Measurements from ENCODE around the gene SEMA3F. TPM values are rescaled to one million over a fixed set of nuclear protein-coding genes. Genes with fewer than 3 reads are reported as not detected.

The SEMA3F gene
- total and polyA plus RNA-seq, 2 experiments from 2014 or later, result 2.3 to 67.6 TPM

DNA sequence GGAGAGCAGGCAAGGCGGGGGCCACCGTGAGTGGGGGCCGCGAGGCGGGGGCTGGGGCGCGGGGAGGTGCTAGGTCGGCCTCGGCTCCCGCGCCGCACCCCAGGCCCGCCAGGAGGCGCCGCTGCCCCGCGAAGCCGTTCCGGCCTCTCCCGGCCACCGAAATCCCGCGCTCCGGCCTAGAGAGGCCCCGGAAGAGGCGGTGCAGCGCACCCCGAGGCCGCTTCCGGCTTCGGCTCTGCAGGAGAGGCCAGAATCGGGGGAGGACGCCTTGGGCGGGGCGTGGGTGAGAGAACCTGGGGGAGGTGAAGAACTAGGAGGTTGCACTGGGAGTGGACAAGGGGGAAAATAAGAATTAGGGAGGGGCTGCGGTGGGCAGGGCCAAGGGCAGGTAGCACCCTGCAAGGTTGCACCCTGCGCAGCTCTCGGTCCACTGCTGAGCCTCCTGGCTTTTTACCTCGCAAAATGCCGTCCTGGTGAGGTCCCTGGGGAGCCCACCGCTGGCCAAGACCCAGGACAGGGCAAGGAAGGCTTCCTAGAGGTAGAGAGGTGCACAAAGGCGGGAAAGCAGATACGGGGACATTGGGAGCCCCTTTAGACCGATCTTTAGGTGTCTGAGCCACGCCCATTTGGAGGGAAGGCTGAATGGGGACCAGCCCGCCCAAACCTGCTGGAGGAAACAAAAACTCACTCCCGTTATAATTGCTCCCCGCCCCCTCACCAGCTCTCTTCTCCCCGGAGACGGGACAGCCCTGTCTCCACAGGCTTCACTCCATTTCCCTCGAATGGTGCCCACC lies 72.5 kb downstream of the SEMA3F start:
- H3K36me3 ChIP-seq (ENCODE audit: insufficient read depth), result no peaks in the 10 kb centered on the region
- peak overlapping the region; percentile 90 for H3K4me3 ChIP-seq
- peaks cover 4% of the 10 kb centered on the region for H3K27me3 ChIP-seq (ENCODE audit: insufficient read depth)
- H3F3A ChIP-seq (replicated peaks; ENCODE audit: low read depth), result peaks cover 12% of the 10 kb centered on the region
- peak overlapping the region; percentile 96 for H3K27ac ChIP-seq (ENCODE audit: low read depth)
- Mint-ChIP-seq H3K4me1 (peaks cover 21% of the 10 kb centered on the region), H3K4me3 (peak overlapping the region; percentile 85), H3K9me3 (no peaks in the 10 kb centered on the region), H3K27me3 (ENCODE audit: insufficient read depth, low read depth, poor library complexity) (peaks cover 34% of the 10 kb centered on the region), H3K36me3 (ENCODE audit: low read depth) (no peaks in the 10 kb centered on the region; the same call in 2 of the 3 replicates), H3K27ac (peak overlapping the region; percentile 96)
- peaks cover 16% of the 10 kb centered on the region for H3K4me1 ChIP-seq (ENCODE audit: insufficient read depth)
- H3K79me2 ChIP-seq (replicated peaks; ENCODE audit: insufficient read depth), result 0 out of 2 replicates have a peak, but pooled peaks cover 6% of the 10 kb centered on the region
- DNase-seq (ENCODE audit: low spot score) (peak; percentile 97), ATAC-seq (peak; percentile 79)
- H4K20me1 ChIP-seq (replicated peaks; ENCODE audit: insufficient read depth), result no peaks in the 10 kb centered on the region
- peak overlapping the region; percentile 100 for H2AFZ ChIP-seq
- TF ChIP-seq JUNB (IDR thresholded peaks at IDR 0.05; ENCODE audit: unreplicated experiment) (no peak), STAT1 (IDR thresholded peaks at IDR 0.05; ENCODE audit: unreplicated experiment) (no peak), EZH2phosphoT487 (IDR thresholded peaks at IDR 0.05; ENCODE audit: unreplicated experiment) (no peak), EZH2 (IDR thresholded peaks at IDR 0.05; ENCODE audit: low read depth, unreplicated experiment) (no peak), CREB1 (CRISPR knock-in tag; IDR thresholded peaks at IDR 0.05; ENCODE audit: low read depth) (peak; percentile 37; the same call in 1 of the 2 replicates), NANOG (IDR thresholded peaks at IDR 0.05; ENCODE audit: borderline replicate concordance) (no peak), ZNF114 (CRISPR knock-in tag; IDR thresholded peaks at IDR 0.05) (no peak), POLR2AphosphoS5 (IDR thresholded peaks at IDR 0.05; ENCODE audit: low read depth) (peak; percentile 56), ZNF331 (CRISPR knock-in tag; IDR thresholded peaks at IDR 0.05; ENCODE audit: low read depth) (no peak)
- TF ChIP-seq, protein P1, sequence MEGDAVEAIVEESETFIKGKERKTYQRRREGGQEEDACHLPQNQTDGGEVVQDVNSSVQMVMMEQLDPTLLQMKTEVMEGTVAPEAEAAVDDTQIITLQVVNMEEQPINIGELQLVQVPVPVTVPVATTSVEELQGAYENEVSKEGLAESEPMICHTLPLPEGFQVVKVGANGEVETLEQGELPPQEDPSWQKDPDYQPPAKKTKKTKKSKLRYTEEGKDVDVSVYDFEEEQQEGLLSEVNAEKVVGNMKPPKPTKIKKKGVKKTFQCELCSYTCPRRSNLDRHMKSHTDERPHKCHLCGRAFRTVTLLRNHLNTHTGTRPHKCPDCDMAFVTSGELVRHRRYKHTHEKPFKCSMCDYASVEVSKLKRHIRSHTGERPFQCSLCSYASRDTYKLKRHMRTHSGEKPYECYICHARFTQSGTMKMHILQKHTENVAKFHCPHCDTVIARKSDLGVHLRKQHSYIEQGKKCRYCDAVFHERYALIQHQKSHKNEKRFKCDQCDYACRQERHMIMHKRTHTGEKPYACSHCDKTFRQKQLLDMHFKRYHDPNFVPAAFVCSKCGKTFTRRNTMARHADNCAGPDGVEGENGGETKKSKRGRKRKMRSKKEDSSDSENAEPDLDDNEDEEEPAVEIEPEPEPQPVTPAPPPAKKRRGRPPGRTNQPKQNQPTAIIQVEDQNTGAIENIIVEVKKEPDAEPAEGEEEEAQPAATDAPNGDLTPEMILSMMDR (conservative IDR thresholded peaks at IDR 0.05; ENCODE audit: low read depth in 2 of 2), result peak; percentile 51 to 86
- TF ChIP-seq, protein P2, sequence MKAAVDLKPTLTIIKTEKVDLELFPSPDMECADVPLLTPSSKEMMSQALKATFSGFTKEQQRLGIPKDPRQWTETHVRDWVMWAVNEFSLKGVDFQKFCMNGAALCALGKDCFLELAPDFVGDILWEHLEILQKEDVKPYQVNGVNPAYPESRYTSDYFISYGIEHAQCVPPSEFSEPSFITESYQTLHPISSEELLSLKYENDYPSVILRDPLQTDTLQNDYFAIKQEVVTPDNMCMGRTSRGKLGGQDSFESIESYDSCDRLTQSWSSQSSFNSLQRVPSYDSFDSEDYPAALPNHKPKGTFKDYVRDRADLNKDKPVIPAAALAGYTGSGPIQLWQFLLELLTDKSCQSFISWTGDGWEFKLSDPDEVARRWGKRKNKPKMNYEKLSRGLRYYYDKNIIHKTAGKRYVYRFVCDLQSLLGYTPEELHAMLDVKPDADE (IDR thresholded peaks at IDR 0.05), result peak; percentile 72
- TF ChIP-seq, protein P3, sequence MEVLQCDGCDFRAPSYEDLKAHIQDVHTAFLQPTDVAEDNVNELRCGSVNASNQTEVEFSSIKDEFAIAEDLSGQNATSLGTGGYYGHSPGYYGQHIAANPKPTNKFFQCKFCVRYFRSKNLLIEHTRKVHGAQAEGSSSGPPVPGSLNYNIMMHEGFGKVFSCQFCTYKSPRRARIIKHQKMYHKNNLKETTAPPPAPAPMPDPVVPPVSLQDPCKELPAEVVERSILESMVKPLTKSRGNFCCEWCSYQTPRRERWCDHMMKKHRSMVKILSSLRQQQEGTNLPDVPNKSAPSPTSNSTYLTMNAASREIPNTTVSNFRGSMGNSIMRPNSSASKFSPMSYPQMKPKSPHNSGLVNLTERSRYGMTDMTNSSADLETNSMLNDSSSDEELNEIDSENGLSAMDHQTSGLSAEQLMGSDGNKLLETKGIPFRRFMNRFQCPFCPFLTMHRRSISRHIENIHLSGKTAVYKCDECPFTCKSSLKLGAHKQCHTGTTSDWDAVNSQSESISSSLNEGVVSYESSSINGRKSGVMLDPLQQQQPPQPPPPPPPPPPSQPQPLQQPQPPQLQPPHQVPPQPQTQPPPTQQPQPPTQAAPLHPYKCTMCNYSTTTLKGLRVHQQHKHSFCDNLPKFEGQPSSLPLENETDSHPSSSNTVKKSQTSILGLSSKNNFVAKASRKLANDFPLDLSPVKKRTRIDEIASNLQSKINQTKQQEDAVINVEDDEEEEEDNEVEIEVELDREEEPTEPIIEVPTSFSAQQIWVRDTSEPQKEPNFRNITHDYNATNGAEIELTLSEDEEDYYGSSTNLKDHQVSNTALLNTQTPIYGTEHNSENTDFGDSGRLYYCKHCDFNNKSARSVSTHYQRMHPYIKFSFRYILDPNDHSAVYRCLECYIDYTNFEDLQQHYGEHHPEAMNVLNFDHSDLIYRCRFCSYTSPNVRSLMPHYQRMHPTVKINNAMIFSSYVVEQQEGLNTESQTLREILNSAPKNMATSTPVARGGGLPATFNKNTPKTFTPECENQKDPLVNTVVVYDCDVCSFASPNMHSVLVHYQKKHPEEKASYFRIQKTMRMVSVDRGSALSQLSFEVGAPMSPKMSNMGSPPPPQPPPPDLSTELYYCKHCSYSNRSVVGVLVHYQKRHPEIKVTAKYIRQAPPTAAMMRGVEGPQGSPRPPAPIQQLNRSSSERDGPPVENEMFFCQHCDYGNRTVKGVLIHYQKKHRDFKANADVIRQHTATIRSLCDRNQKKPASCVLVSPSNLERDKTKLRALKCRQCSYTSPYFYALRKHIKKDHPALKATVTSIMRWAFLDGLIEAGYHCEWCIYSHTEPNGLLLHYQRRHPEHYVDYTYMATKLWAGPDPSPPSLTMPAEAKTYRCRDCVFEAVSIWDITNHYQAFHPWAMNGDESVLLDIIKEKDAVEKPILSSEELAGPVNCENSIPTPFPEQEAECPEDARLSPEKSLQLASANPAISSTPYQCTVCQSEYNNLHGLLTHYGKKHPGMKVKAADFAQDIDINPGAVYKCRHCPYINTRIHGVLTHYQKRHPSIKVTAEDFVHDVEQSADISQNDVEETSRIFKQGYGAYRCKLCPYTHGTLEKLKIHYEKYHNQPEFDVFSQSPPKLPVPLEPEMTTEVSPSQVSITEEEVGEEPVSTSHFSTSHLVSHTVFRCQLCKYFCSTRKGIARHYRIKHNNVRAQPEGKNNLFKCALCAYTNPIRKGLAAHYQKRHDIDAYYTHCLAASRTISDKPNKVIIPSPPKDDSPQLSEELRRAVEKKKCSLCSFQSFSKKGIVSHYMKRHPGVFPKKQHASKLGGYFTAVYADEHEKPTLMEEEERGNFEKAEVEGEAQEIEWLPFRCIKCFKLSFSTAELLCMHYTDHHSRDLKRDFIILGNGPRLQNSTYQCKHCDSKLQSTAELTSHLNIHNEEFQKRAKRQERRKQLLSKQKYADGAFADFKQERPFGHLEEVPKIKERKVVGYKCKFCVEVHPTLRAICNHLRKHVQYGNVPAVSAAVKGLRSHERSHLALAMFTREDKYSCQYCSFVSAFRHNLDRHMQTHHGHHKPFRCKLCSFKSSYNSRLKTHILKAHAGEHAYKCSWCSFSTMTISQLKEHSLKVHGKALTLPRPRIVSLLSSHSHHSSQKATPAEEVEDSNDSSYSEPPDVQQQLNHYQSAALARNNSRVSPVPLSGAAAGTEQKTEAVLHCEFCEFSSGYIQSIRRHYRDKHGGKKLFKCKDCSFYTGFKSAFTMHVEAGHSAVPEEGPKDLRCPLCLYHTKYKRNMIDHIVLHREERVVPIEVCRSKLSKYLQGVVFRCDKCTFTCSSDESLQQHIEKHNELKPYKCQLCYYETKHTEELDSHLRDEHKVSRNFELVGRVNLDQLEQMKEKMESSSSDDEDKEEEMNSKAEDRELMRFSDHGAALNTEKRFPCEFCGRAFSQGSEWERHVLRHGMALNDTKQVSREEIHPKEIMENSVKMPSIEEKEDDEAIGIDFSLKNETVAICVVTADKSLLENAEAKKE (CRISPR knock-in tag; IDR thresholded peaks at IDR 0.05), result no peak
- TF ChIP-seq, protein P4, sequence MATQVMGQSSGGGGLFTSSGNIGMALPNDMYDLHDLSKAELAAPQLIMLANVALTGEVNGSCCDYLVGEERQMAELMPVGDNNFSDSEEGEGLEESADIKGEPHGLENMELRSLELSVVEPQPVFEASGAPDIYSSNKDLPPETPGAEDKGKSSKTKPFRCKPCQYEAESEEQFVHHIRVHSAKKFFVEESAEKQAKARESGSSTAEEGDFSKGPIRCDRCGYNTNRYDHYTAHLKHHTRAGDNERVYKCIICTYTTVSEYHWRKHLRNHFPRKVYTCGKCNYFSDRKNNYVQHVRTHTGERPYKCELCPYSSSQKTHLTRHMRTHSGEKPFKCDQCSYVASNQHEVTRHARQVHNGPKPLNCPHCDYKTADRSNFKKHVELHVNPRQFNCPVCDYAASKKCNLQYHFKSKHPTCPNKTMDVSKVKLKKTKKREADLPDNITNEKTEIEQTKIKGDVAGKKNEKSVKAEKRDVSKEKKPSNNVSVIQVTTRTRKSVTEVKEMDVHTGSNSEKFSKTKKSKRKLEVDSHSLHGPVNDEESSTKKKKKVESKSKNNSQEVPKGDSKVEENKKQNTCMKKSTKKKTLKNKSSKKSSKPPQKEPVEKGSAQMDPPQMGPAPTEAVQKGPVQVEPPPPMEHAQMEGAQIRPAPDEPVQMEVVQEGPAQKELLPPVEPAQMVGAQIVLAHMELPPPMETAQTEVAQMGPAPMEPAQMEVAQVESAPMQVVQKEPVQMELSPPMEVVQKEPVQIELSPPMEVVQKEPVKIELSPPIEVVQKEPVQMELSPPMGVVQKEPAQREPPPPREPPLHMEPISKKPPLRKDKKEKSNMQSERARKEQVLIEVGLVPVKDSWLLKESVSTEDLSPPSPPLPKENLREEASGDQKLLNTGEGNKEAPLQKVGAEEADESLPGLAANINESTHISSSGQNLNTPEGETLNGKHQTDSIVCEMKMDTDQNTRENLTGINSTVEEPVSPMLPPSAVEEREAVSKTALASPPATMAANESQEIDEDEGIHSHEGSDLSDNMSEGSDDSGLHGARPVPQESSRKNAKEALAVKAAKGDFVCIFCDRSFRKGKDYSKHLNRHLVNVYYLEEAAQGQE (IDR thresholded peaks at IDR 0.05; ENCODE audit: unreplicated experiment), result no peak
- peak overlapping the region; percentile 81 for H3K4me2 ChIP-seq
- H3K9me2 ChIP-seq (ENCODE audit: insufficient read depth), result no peaks in the 10 kb centered on the region

Measured in GM23338 (cell line).